Measurements from ENCODE around the gene COL10A1.

COL10A1 gene

DNA sequence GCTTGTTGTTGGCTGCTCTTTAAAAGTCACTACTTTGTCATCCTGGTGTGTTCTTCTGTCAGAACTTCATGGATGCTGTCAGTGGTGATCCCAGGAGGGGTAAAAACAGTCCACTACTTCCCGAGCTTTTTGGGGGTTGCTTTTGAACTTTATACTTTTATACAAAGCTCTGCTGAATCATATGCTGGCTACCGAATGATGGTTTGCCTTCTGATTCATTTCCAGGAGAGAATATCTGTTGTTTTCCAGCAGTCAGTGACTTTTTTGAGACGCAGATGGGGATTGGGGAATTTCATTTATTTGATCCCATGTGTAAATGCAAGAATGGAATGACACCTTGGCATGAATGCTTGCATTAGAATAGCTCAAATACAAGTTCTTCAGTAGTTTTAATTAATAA lies 32.7 kb upstream of the COL10A1 start (continued):
- TF ChIP-seq ZNF48 (tag by site-specific recombination; IDR thresholded peaks at IDR 0.05) (no peak), REPIN1 (tag by site-specific recombination; IDR thresholded peaks at IDR 0.05; ENCODE audit: low read depth) (no peak), OSR2 (tag by site-specific recombination; IDR thresholded peaks at IDR 0.05) (no peak), ZNF707 (tag by site-specific recombination; IDR thresholded peaks at IDR 0.05) (no peak)

DNA sequence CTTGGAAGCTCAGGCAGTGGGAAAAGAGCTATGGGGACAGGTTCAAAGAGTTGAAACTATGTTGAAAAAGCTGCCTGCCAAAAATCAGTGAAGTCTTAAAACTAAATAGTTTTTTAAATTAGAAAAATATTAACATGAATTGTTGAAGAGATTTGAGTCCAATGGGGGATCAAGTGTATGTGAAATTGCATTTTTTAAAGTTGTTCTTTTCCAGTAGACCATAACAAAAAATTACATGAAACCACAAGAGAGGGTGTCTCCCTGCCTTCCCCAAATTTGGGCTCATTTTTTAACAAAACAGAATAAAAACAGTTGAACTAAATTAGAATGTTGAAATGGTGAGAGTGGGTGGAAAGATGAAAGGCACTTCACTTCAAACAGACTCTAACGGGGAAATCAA lies 31.5 kb upstream of the COL10A1 start:
- no peak for TF ChIP-seq ZNF514 (tag by site-specific recombination; IDR thresholded peaks at IDR 0.05)
- TF ChIP-seq ZNF510 (tag by site-specific recombination; IDR thresholded peaks at IDR 0.05; ENCODE audit: insufficient replicate concordance) = no peak
- no peak for TF ChIP-seq KLF10 (tag by site-specific recombination; IDR thresholded peaks at IDR 0.05)
- TF ChIP-seq ZBTB20 (tag by site-specific recombination; IDR thresholded peaks at IDR 0.05) = no peak
- TF ChIP-seq ZNF354C (tag by site-specific recombination; IDR thresholded peaks at IDR 0.05; ENCODE audit: borderline replicate concordance, low read depth) = no peak
- TF ChIP-seq ZNF529 (tag by site-specific recombination; IDR thresholded peaks at IDR 0.05; ENCODE audit: insufficient replicate concordance) = no peak
- TF ChIP-seq, protein P1, sequence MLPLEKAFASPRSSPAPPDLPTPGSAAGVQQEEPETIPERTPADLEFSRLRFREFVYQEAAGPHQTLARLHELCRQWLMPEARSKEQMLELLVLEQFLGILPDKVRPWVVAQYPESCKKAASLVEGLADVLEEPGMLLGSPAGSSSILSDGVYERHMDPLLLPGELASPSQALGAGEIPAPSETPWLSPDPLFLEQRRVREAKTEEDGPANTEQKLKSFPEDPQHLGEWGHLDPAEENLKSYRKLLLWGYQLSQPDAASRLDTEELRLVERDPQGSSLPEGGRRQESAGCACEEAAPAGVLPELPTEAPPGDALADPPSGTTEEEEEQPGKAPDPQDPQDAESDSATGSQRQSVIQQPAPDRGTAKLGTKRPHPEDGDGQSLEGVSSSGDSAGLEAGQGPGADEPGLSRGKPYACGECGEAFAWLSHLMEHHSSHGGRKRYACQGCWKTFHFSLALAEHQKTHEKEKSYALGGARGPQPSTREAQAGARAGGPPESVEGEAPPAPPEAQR (tag by site-specific recombination; IDR thresholded peaks at IDR 0.05) = no peak
- TF ChIP-seq ZNF23 (tag by site-specific recombination; IDR thresholded peaks at IDR 0.05; ENCODE audit: borderline replicate concordance) = no peak
- TF ChIP-seq HOXC10 (CRISPR knock-in tag; IDR thresholded peaks at IDR 0.05) = no peak
- no peak for TF ChIP-seq ZNF623 (tag by site-specific recombination; IDR thresholded peaks at IDR 0.05)
- no peak for TF ChIP-seq HOXA7 (CRISPR knock-in tag; IDR thresholded peaks at IDR 0.05; ENCODE audit: borderline replicate concordance)
- TF ChIP-seq YY2 (tag by site-specific recombination; IDR thresholded peaks at IDR 0.05) = no peak
- CTCF ChIA-PET = no interaction called here
- H3K4me3 ChIP-seq (ENCODE audit: low read depth, low read length) = no peak overlapping the region
- H3K9me3 ChIP-seq (ENCODE audit: control insufficient read depth, insufficient read depth, low read depth, low read length) = no peaks in the 10 kb centered on the region
- no peaks in the 10 kb centered on the region for H3K36me3 ChIP-seq (ENCODE audit: control insufficient read depth in 2 of 2, insufficient read depth in 1 of 2, low read length in 2 of 2)
- H3K4me1 ChIP-seq (ENCODE audit: control insufficient read depth, insufficient read depth, low read length) = peaks cover 2% of the 10 kb centered on the region; the same call in 1 of the 2 replicates
- no peak overlapping the region for H3K27ac ChIP-seq (ENCODE audit: extremely low read depth, low read depth, low read length)
- POLR2A ChIA-PET = no interaction called here

DNA sequence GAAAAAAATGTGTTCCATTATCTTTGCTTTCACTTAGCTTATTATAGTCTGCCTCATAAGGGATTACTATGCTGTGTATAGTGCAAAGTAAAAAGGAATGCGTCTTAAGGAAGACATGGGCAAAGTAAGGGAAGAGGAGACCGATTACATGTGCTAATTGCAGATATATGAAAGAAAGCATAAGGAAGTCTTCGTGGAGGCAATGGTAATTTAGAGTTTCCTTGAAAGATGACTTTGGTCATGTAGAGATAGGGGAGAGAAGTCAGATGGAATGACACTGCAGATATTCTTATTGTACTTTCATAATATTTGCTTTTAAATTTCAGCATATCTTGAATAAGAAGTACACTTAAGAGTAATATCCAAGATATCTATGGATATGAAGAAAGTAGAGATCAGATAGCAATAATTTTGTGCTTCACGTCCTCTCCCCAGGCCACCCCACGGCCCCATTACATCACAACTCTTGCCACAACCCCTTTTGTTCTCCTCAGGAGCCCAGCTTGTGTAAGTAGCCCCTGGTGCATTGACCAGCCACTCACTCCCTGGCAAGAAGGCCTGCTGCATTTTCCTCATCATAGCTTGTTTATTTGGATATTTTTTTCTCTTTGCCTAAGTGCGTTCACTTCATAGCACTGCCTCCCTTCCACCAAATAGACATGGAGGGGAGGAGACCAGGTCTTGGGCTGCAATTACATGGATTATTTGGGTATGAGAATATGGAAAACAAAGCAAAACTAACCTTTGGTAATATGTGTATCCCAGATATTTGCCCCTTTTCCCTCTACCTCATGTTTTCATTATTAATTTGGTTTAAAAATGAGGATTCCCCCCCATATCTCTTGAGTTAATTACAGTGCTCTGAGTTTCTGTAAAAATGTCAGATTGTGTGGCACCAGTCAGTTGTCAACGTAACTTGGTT lies 30.7 kb upstream of the COL10A1 start:
- POLR2A ChIA-PET = no interaction called here
- H3K36me3 ChIP-seq (ENCODE audit: control insufficient read depth in 2 of 2, insufficient read depth in 1 of 2, low read length in 2 of 2) = no peaks in the 10 kb centered on the region
- H3K27ac ChIP-seq (ENCODE audit: extremely low read depth, low read depth, low read length) = no peak overlapping the region
- no peaks in the 10 kb centered on the region for H3K9me3 ChIP-seq (ENCODE audit: control insufficient read depth, insufficient read depth, low read depth, low read length)
- TF ChIP-seq ZNF76 (tag by site-specific recombination; IDR thresholded peaks at IDR 0.05; ENCODE audit: borderline replicate concordance, low read depth) = no peak
- TF ChIP-seq ZNF701 (tag by site-specific recombination; IDR thresholded peaks at IDR 0.05) = no peak
- TF ChIP-seq ZNF350 (tag by site-specific recombination; IDR thresholded peaks at IDR 0.05) = no peak
- H3K4me1 ChIP-seq (ENCODE audit: control insufficient read depth, insufficient read depth, low read length) = peaks cover 3% of the 10 kb centered on the region; the same call in 1 of the 2 replicates
- CTCF ChIA-PET = no interaction called here
- no peak overlapping the region for H3K4me3 ChIP-seq (ENCODE audit: low read depth, low read length)

DNA sequence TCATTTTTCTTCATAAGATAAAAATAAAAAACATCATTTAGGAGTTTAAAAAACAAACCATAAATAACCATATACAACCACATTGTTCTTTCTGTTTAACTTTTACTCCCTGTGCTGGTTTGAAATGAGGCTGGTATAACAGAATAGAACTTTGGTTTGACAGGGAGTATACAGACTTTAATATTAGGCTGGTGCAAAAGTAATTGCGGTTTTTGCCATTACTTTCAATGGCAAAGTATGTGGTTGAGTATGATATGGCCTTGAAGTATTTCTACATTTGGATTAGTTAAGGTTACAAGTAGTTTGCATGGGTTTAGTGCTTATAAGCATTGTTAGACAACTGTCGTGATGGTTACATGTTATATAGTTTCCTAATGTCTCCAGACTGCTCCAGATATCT lies 29.0 kb upstream of the COL10A1 start:
- no peaks in the 10 kb centered on the region for H3K36me3 ChIP-seq (ENCODE audit: control insufficient read depth in 2 of 2, insufficient read depth in 1 of 2, low read length in 2 of 2)
- ChIA-PET CTCF (no interaction called here), POLR2A (no interaction called here)
- no peak for TF ChIP-seq ZNF37A (tag by site-specific recombination; IDR thresholded peaks at IDR 0.05)
- no peak for TF ChIP-seq ZNF837 (tag by site-specific recombination; IDR thresholded peaks at IDR 0.05)
- TF ChIP-seq, protein P2, sequence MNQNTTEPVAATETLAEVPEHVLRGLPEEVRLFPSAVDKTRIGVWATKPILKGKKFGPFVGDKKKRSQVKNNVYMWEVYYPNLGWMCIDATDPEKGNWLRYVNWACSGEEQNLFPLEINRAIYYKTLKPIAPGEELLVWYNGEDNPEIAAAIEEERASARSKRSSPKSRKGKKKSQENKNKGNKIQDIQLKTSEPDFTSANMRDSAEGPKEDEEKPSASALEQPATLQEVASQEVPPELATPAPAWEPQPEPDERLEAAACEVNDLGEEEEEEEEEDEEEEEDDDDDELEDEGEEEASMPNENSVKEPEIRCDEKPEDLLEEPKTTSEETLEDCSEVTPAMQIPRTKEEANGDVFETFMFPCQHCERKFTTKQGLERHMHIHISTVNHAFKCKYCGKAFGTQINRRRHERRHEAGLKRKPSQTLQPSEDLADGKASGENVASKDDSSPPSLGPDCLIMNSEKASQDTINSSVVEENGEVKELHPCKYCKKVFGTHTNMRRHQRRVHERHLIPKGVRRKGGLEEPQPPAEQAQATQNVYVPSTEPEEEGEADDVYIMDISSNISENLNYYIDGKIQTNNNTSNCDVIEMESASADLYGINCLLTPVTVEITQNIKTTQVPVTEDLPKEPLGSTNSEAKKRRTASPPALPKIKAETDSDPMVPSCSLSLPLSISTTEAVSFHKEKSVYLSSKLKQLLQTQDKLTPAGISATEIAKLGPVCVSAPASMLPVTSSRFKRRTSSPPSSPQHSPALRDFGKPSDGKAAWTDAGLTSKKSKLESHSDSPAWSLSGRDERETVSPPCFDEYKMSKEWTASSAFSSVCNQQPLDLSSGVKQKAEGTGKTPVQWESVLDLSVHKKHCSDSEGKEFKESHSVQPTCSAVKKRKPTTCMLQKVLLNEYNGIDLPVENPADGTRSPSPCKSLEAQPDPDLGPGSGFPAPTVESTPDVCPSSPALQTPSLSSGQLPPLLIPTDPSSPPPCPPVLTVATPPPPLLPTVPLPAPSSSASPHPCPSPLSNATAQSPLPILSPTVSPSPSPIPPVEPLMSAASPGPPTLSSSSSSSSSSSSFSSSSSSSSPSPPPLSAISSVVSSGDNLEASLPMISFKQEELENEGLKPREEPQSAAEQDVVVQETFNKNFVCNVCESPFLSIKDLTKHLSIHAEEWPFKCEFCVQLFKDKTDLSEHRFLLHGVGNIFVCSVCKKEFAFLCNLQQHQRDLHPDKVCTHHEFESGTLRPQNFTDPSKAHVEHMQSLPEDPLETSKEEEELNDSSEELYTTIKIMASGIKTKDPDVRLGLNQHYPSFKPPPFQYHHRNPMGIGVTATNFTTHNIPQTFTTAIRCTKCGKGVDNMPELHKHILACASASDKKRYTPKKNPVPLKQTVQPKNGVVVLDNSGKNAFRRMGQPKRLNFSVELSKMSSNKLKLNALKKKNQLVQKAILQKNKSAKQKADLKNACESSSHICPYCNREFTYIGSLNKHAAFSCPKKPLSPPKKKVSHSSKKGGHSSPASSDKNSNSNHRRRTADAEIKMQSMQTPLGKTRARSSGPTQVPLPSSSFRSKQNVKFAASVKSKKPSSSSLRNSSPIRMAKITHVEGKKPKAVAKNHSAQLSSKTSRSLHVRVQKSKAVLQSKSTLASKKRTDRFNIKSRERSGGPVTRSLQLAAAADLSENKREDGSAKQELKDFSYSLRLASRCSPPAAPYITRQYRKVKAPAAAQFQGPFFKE (tag by site-specific recombination; IDR thresholded peaks at IDR 0.05; ENCODE audit: borderline replicate concordance) = no peak
- no peak for TF ChIP-seq ZFHX2 (tag by site-specific recombination; conservative IDR thresholded peaks at IDR 0.05)
- TF ChIP-seq SALL2 (tag by site-specific recombination; IDR thresholded peaks at IDR 0.05; ENCODE audit: borderline replicate concordance) = no peak
- no peak for TF ChIP-seq ZNF23 (tag by site-specific recombination; IDR thresholded peaks at IDR 0.05; ENCODE audit: borderline replicate concordance)

More for the DNA sequence above, 29.0 kb upstream of the COL10A1 start:
- peaks cover 3% of the 10 kb centered on the region; the same call in 1 of the 2 replicates for H3K4me1 ChIP-seq (ENCODE audit: control insufficient read depth, insufficient read depth, low read length)
- H3K27ac ChIP-seq (ENCODE audit: extremely low read depth, low read depth, low read length) = no peak overlapping the region
- H3K4me3 ChIP-seq (ENCODE audit: low read depth, low read length) = no peak overlapping the region
- H3K9me3 ChIP-seq (ENCODE audit: control insufficient read depth, insufficient read depth, low read depth, low read length) = no peaks in the 10 kb centered on the region

All from HEK293 (cell line).